HG02623 (cell line): ENCODE data around the gene ANO4.
"Not testable (repeated sequence)": the region's sequence is repeated elsewhere in the genome, so short reads cannot be mapped to it uniquely, and the experiment has no call there.

ENCODE experiments used
- ATAC-seq: cut with Tn5 transposase; IDR thresholded peaks from one replicate; pipeline ENCODE4 v1.9.1; 2021; ENCODE audit warnings: moderate library complexity; ENCODE audit not compliant: unreplicated experiment

Gene ANO4

DNA sequence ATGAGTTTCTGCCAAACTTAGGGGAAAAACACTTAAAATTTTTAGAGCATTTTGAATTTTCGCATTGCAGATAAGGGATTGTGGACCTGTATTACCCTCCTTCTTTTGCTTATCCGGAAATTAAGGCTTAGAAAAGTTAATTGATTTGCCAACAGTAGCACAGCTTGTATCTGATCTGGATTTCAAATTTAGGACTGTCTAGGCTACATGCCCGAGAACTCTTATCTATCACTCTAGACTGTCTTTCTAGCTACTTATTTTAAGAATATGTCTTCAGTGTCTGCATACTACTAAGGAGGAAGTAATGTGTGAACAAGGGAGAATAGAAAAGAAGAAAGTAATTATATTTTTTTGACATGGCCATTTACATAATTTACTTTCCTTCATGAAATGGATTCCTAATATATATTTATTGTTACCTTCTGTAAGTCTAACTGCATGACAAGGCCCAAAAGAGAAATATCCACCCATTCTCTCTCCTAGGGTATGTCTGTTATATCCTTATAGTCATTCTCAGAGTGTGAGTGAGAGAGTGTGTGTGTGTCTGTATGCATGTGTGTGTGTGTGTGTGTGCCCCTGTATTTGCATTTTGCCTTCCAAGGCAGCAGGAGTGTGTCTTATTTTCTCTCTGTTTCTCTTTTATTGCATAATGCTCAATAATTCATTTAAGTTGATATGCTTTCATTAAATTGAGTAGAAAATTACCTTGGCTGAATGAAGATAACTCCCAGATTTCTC is 283.4 kb downstream of the ANO4 start:
- no peak for ATAC-seq

- no peak for ATAC-seq
Observed at GRCh38 chr12:101078536-101079285, 284.1 kb downstream of the ANO4 start.

DNA sequence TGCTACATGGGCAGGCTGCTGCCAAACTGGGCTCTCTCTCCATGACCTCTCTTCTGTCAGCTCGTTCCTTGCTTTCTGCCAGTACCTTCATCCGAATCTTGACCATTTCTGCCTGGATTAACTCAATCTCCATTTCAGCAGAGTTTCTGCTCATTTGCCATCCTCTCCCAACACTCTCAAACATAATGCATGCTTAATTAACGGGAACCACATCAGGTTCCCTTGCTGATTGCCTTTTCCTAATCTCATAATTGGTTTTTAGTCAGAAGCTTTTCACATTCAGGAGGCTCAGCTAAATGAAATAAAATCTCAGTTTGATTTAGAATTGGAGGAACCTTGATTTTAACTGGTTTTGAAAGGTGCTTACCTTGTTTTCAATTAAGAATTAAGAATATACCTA is 288.1 kb downstream of the ANO4 start:
- ATAC-seq, result no peak

- ATAC-seq, result no peak
Observed at GRCh38 chr12:101086490-101087135, 292.0 kb downstream of the ANO4 start.

DNA sequence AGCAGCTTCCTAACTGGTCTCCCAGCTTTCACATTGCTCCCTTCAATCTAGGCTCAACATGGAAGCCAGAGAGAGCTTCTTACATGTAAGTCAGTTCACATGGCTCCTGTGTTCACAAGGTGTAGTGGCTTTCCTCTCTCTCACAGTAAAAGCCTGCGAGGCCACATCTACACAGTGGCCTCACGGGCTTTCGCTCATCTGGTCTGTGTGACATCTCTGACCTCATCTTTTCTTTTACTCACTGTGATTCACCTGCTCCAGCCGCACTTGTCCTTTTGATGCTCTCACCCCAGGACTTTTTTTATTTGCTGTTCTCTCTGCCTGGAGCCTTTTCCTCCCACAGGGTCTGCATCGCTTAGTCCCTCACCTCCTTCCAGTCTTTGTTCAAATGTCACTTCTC is 293.3 kb downstream of the ANO4 start:
- no peak for ATAC-seq

DNA sequence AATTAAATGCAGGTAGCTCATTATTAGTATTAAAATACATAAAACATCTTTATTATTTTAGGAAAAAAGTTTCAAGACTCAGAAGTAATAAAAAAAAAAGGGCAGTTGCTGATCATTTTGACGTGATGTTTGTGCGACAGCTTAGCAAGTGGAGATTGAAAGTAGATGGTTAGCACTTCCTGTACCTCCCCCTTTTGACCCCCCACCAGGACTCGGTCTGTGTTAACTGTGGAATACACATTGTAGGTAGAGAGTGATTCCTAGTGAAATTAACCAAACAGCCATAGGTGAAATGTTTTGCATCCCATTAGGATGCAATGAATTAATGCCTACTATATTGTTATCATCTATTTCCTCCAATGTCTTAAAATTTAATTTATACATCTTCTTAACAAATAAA is 294.7 kb downstream of the ANO4 start:
- ATAC-seq, result no peak

DNA sequence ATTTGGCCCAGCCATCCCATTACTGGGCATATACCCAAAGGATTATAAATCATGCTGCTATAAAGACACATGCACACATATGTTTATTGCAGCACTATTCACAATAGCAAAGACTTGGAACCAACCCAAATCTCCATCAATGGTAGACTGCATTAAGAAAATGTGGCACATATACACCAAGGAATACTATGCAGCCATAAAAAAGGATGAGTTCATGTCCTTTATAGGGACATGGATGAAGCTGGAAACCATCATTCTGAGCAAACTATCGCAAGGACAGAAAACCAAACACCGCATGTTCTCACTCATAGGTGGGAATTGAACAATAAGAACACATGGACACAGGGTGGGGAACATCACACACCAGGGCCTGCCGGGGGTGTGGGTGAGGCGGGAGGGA is 295.6 kb downstream of the ANO4 start:
- not testable (repeated sequence) for ATAC-seq

DNA sequence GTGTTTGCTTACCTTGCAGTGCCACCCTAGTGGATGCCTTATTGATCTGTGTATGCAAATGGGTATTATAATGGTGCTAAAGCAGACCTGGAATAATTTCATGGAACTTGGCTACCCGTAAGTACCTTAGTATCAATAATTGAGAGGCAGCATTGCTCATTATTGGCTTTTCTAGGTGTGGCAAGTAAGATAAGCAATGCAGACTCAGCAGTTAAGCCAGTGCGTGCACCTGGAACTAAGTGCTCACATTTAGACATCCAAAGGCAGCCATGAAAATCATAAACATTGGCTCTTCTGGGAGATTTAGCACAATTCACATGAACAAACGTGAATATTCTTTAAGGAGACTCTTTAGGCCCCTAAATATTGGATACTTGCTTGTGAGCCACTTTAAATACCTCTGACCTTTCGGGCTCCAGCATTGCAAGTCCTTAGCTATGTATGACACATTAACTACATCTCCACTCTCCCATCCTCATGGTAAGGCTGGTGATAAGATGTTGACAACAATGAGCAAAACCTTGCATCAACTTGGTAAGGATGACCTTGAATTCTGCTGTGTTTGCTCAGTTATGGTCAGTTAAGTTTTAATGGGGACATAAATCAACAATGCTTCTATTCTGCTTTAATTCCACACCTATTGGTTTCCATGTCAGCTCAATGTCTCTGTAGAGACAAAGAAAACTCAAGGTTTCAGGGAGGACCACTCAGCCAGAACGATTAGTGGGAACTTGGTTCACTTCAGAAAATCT is 303.4 kb downstream of the ANO4 start:
- ATAC-seq, result no peak

DNA sequence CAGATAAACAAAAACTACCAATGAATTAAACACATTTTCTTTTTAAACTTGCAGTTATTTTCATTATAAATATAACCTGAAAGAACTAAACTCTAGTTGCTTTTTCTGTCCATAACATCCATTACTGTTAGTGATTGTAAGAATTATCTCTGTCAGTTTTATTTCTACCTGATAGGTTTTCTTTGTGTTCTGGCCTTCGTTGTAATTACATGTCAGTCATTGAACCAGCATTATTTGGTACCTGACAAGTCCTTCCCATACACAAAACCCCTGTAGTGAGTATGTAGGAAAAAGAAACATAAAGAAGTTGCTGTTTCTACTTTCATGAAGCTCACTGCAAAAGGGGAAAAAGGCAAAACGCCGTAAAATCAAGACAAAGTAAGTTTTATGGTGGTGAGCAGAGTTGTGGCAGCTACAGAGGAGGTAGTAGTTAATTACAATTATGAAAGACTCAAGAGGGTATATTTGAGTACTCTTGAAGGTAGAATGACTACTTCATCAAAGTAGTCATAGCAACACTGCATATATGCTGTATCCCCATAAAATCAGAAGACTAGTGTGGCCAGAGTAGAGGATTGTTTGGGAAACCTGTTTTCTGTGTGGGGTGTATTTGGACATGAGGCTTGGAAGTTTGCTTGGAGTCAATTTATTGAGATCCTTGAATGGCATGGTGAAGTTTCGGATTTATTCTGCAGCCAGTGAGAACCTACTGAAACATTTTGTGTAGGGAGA is 312.6 kb downstream of the ANO4 start:
- ATAC-seq, result no peak

DNA sequence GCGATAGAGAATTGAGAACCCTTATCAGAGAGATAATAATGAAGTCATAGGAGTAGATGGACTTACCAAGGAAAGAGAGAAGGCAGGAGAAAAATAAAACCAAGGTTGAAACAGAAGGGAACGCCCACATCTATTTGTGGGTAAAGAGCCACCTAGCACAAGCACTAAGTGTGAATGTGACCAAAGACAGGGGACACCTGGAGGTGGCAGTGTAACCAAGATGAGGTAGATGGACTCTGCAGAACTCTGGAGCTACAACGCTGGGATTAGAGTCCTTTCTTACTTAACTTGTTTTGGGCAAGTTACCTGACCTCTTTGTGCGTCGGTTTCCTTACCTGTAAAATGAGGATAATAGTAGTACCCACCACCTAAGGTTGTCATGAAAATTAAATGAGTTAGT is 313.6 kb downstream of the ANO4 start:
- ATAC-seq, result no peak

DNA sequence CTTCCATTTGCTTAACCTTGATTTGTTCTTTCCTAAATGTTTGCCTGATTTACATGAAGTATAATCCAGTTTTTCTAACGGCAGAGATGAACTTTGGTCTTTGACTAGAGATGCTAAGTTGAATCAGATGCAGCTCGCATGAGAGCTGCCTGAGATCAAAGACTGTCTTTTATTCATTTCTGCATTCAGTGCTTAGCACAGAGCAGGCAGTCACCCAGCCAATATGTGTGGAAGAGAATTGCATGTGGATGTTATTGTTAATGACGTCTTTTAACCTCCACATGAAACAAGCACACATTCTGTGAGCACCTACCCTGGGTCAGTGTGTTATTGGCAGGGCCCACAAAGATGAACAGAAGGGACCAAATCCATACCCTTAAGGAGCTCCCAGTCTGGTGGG is 316.3 kb downstream of the ANO4 start:
- ATAC-seq, result no peak

DNA sequence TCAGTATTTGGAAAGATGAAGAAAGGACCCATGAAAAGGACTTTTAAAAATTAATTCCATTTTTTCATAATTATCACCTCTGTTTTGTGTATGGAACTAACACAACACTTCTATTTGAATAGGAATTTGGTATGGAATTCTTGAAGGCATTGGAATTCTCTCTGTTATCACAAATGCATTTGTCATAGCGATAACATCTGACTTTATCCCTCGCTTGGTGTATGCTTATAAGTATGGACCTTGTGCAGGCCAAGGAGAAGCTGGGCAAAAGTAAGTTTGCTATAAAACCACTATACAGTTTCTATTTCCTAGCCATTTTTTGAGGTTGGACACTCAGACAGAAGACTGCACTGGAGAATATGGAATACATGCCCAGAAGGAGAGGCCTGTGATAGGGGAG is 316.9 kb downstream of the ANO4 start:
- no peak for ATAC-seq

GRCh38 chr12:101115326-101115725 is 320.8 kb downstream of the ANO4 start:
- no peak for ATAC-seq

DNA sequence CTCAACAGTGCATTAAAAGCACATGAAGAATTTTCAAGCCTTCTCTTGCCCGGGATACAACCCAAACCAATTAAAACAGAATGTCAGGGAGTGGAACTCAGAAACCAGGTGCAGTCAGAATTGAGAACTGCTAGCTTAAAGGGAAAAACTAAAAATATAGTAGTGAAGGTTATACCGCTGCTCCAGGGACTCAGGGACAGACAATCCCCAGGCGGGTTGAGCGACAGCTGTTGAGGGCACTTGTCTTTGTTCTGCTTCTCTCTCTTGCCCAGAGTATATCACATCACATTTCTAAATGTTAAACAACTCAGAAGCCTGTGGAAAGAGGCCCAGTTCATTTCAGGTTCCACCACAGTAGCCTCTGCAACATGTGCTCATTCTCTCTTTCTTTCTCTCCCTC is 322.3 kb downstream of the ANO4 start:
- no peak for ATAC-seq

- ATAC-seq, result no peak
Observed at GRCh38 chr12:101117842-101118241, 323.3 kb downstream of the ANO4 start.

DNA sequence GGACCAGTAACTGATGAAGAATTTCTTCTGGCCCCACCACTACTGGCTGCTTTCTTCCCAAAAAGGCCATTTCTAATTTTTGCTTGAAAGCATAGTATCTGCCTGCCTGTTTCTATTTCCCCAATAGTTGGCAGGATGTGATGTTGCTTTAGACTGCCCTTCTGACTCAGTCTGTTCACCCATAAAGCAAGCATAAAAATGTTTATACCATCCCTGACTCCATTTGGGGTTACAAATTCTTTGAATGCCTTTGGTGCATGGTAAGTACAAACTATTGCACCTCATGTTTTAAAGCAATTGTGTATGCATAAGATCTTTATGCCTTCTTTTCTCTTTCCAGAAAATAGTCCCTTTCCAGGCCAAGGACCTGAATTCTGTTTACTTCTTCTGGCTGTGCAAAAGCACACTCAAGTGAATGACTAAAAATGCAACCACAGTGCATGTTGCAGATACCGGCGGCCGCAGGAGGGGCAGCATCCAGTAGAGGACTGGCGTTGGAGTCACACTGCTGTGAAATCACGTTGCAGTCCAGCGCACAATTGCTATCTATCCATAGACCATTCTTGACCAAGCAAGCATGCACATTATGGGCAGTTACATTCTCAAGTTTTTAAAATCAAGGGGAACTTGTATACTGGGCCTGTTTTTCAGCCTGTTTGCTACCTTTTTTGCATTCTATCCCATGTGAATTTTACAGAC is 333.1 kb downstream of the ANO4 start:
- ATAC-seq, result no peak

DNA sequence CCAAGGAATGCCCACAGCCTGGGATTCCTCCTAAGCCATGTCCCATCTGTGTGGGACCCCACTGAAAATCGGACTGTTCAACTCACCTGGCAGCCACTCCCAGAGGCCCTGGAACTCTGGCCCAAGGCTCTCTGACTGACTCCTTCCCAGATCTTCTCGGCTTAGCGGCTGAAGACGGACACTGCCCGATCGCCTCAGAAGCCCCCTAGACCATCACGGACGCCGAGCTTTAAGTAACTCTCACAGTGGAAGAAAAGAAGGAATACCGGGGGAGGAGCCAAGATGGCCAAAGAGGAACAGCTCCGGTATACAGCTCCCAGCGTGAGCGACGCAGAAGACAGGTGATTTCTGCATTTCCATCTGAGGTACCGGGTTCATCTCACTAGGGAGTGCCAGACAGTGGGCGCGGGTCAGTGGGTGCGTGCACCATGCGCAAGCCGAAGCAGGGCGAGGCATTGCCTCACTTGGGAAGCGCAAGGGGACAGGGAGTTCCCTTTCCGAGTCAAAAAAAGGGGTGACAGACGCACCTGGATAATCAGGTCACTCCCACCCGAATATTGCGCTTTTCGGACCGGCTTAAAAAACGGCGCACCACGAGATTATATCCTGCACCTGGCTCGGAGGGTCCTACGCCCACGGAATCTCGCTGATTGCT is 351.3 kb downstream of the ANO4 start:
- ATAC-seq, result not testable (repeated sequence)

DNA sequence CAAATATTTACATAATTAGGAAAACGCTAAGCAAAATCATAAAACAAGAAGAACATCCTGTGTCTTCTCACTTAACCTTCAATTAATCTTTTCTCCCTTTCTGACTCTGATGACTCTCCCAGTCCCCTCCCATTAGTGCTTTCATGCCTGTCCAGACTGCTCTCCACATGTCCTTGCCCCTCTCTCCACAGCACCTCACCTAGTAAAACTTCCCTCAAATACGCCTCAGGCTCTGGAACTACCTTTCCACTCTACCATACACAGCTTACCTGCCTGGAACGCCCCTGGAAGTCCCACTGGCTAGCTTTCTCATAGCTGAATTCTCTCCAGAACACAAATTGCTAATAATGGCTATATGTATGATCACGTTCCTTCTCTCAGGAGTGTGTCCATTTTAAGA is 370.7 kb downstream of the ANO4 start:
- ATAC-seq, result no peak

GRCh38 chr12:101166866-101167265 is 372.3 kb downstream of the ANO4 start:
- ATAC-seq, result no peak

DNA sequence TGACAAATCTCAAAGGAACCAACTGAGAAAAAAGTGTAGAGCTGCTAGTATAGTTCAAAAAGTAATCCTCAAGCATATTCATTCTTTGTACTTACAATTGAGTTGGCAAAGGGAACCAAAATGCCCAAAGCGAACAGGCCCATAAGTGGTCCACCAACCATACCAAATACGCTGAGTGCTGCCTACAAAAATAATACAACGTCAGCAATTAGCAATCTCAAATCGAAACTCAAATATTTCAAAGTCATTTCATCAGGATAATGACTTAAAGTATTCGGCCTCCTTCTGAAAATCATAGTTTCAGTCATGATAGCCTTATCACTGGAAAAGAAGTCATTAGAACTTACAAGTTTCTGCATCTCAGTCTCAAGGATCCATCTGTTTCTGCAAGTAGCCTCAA is 373.4 kb downstream of the ANO4 start:
- no peak for ATAC-seq
